HepG2 (cell line): ENCODE data around the gene CCNI2. TPM values are rescaled to one million over a fixed set of nuclear protein-coding genes. Genes with fewer than 3 reads are reported as not detected.

Experiments used
- ATAC-seq: fragments of 200-7000 bp; cut with Tn5 transposase; 3 replicates; pipeline ENCODE4 v1.9.1; 2020; ENCODE audit warnings: mild to moderate bottlenecking, moderate library complexity
- BruUV-seq: library from RNA; stranded (reverse); fragments of 400-500 nt; replicated peaks from 2 replicates; lab custom pipeline; 2021; lab: Mats Ljungman, UMichigan
- CTCF ChIA-PET: fragments of 300-600 bp; formaldehyde crosslinking; extraction: SDS; loops from one replicate; lab custom pipeline; 2021; ENCODE audit warnings: low total read pairs, inconsistent platforms, low intra/inter-chr PET ratio; lab: Yijun Ruan, JAX
- POLR2A ChIA-PET: fragments of 350-600 bp; sonication (Branson Sonifier 250); formaldehyde crosslinking; loops from one replicate; lab custom pipeline; 2020; ENCODE audit warnings: antibody characterized with exemption, inconsistent platforms; lab: Yijun Ruan, JAX
- DNase-seq: peaks from one replicate; pipeline ENCODE4 v3.0.0-alpha.2; 2015; ENCODE audit warnings: low spot score
- FAIRE-seq: peaks from 3 replicates; lab custom pipeline; 2011; peaks lifted over from hg19 to GRCh38; lab: Jason Lieb, UNC
- H2AFZ ChIP-seq: one replicate; pipeline ENCODE4 v1.6.1; 2011; ENCODE audit warnings: low read length, inconsistent platforms
- H3K27ac ChIP-seq: fragments of 300-600 bp; 3 replicates; pipeline ENCODE4 v1.8.0; 2011; ENCODE audit warnings: mixed run types, mild to moderate bottlenecking, mixed read lengths, low read length, inconsistent platforms; ENCODE audit not compliant: insufficient read depth; ENCODE audit errors: extremely low read length
- H3K27me3 ChIP-seq, 2 experiments: fragments of 200-600 bp in 1 of 2; 2 replicates in 1 of 2; 3 replicates in 1 of 2; pipeline versions ENCODE4 v1.6.0 to v1.8.0; 2011; ENCODE audit warnings: low read length in 2 of 2, mild to moderate bottlenecking in 2 of 2, moderate library complexity in 2 of 2, inconsistent platforms in 1 of 2; ENCODE audit not compliant: insufficient read depth in 2 of 2, control insufficient read depth in 1 of 2
- H3K36me3 ChIP-seq, 2 experiments: fragments of 200-600 bp in 1 of 2; replicated peaks in 1 of 2; 2 replicates in 1 of 2; 3 replicates in 1 of 2; pipeline versions ENCODE4 v1.5.1 to v1.8.0; 2011; ENCODE audit warnings: low read length in 2 of 2, inconsistent platforms in 1 of 2; ENCODE audit not compliant: insufficient read depth in 2 of 2, control insufficient read depth in 1 of 2
- H3K4me1 ChIP-seq: 2 replicates; pipeline ENCODE4 v1.5.1; 2012; ENCODE audit warnings: low read length, inconsistent platforms; ENCODE audit not compliant: insufficient read depth
- H3K4me2 ChIP-seq: 2 replicates; pipeline ENCODE4 v1.6.0; 2011; ENCODE audit warnings: low read depth, low read length, inconsistent platforms
- H3K4me3 ChIP-seq, 3 experiments: fragments of 200-600 bp in 1 of 3; sonication (generic), shearing (Covaris generic) in 1 of 3; replicated peaks in 1 of 3; 2 replicates each; pipeline ENCODE4 v1.5.1; 2011 to 2016; ENCODE audit warnings: low read length in 3 of 3, inconsistent platforms in 2 of 3, low read depth in 2 of 3, mild to moderate bottlenecking in 2 of 3, control low read depth in 1 of 3, mixed read lengths in 1 of 3; ENCODE audit not compliant: insufficient read depth in 1 of 3
- H3K79me2 ChIP-seq: one replicate; pipeline ENCODE4 v1.6.1; 2011; ENCODE audit warnings: low read length, inconsistent platforms; ENCODE audit not compliant: insufficient read depth
- H3K9ac ChIP-seq: 2 replicates; pipeline ENCODE4 v1.6.0; 2011; ENCODE audit warnings: mild to moderate bottlenecking, low read depth, low read length, inconsistent platforms; ENCODE audit not compliant: insufficient read depth
- H3K9me3 ChIP-seq: 2 replicates; pipeline ENCODE4 v1.5.1; 2012; ENCODE audit warnings: mild to moderate bottlenecking, low read length
- H4K20me1 ChIP-seq: 2 replicates; pipeline ENCODE4 v1.6.0; 2011; ENCODE audit warnings: inconsistent platforms, mild to moderate bottlenecking, low read length, moderate library complexity; ENCODE audit not compliant: insufficient read depth
- HMG20A ChIP-seq: IDR thresholded peaks from 2 replicates; pipeline ENCODE4 v1.6.1; 2016; ENCODE audit warnings: borderline replicate concordance
- KDM2A ChIP-seq: sonication (generic); formaldehyde crosslinking; IDR thresholded peaks from 2 replicates; pipeline ENCODE4 v1.4.0; 2020; ENCODE audit warnings: low read depth, missing genetic modification reagents, borderline replicate concordance
- MAZ ChIP-seq, 2 experiments: sonication (generic) in 1 of 2; formaldehyde crosslinking in 1 of 2; IDR thresholded peaks; 2 replicates each; pipeline versions ENCODE4 v1.5.0 to v1.6.1; 2012 to 2020; ENCODE audit warnings: low read depth in 2 of 2, mild to moderate bottlenecking in 2 of 2, borderline replicate concordance in 1 of 2, improper control_type of control experiment in 1 of 2, low read length in 1 of 2, missing genetic modification reagents in 1 of 2, moderate library complexity in 1 of 2
- PREB ChIP-seq: sonication (generic); formaldehyde crosslinking; IDR thresholded peaks from 2 replicates; pipeline ENCODE4 v1.4.0; 2020; ENCODE audit warnings: missing genetic modification reagents
- RBAK ChIP-seq: sonication (generic); formaldehyde crosslinking; IDR thresholded peaks from 2 replicates; pipeline ENCODE4 v1.5.1; 2020; ENCODE audit warnings: mild to moderate bottlenecking, missing genetic modification reagents
- WGBS: methylation state at CpG from one replicate; pipeline ENCODE4 v1.1.6; 2017; ENCODE audit warnings: low lambda C conversion rate; 5-methylcytosine and 5-hydroxymethylcytosine counted together
- in situ Hi-C: cut with HindIII; loops from 2 replicates; pipeline ENCODE4 v1.10.0; 2017; ENCODE audit warnings: low pct_unique_long_range_greater_than_20kb; ENCODE audit not compliant: extremely low pct_ligation_motif_present
- intact Hi-C: fragments of 100-400 bp; cut with micrococcal nuclease; formaldehyde crosslinking; loops from one replicate; pipeline ENCODE4 v1.10.0; 2022; ENCODE audit not compliant: unreplicated experiment
- polyA plus RNA-seq, 8 experiments: library from polyadenylated mRNA; depleted of rRNA in 3 of 8; stranded (reverse) in 7 of 8; unstranded in 1 of 8; fragments of >200 nt; fragmentation: Illumina TruSeq in 4 of 8; extraction: Trizol in 4 of 8; gene quantifications; 2 replicates each; pipeline versions ENCODE4 v1.2.1 to v1.2.3, GENCODE V29; 2011 to 2016; ENCODE audit warnings: low read depth in 4 of 8, missing spikeins in 1 of 8, mixed read lengths in 1 of 8; ENCODE audit not compliant: insufficient read depth in 1 of 8
- total RNA-seq, 5 experiments: library from RNA; depleted of rRNA; stranded (reverse); fragments of >200 nt; fragmentation: Illumina TruSeq; extraction: Trizol; gene quantifications; 2 replicates each; pipeline ENCODE4 v1.2.3, GENCODE V29; 2016; ENCODE audit warnings: low read depth in 1 of 5

Gene CCNI2
- total and polyA plus RNA-seq, 2 of the 13 experiments (the other 11 are each of a cell fraction or from before 2014, with no cell fraction given): not detected

GRCh38 chr5:132752581-132753125, 5.4 kb downstream of the CCNI2 start:
- no TSS peak for BruUV-seq
- no peaks in the 10 kb centered on the region for H4K20me1 ChIP-seq
- H3K79me2 ChIP-seq: no peaks in the 10 kb centered on the region
- ATAC-seq (no peak), FAIRE-seq (no peak), DNase-seq (no peak)
- no peak overlapping the region for H3K4me2 ChIP-seq
- H3K36me3 ChIP-seq: peaks cover 0 to 1% of the 10 kb centered on the region in 2 experiments; a peak in 2 of 5 replicates
- no peaks in the 10 kb centered on the region for H3K9me3 ChIP-seq
- CTCF ChIA-PET: interaction anchor here (1.3 kb wide), 1 partner anchor 67 kb away, joined by 5 read pairs; no protein-coding TSS in a partner anchor
- no peaks in the 10 kb centered on the region for H3K27me3 ChIP-seq
- TF ChIP-seq HMG20A (CRISPR knock-in tag) (no peak), PREB (CRISPR knock-in tag) (no peak), KDM2A (no peak), MAZ (IDR thresholded peaks at IDR 0.05; ENCODE audit: borderline replicate concordance, low read depth, low read length) (no peak), MAZ (CRISPR knock-in tag; IDR thresholded peaks at IDR 0.05; ENCODE audit: low read depth) (no peak), RBAK (CRISPR knock-in tag) (no peak)
- H3K4me3 ChIP-seq: no peak overlapping the region
- in situ Hi-C loops: no loop called here
- POLR2A ChIA-PET: no interaction called here
- no peak overlapping the region for H3K9ac ChIP-seq
- 27% methylated on average over 1 of the region's 1 CpG for WGBS
- no peak overlapping the region for H3K27ac ChIP-seq
- intact Hi-C loops: no loop called here
- H2AFZ ChIP-seq: no peak overlapping the region
- H3K4me1 ChIP-seq: no peaks in the 10 kb centered on the region; the same call in 1 of the 2 replicates
